Inferior parietal cortex (tissue), 1 donor: ENCODE measurements around the gene GNG10.
"Not testable (repeated sequence)": the region's sequence is repeated elsewhere in the genome, so short reads cannot be mapped to it uniquely, and the experiment has no call there.

Experiments
- DNase-seq: peaks from one replicate; pipeline ENCODE4 v3.0.0-alpha.2; 2016; ENCODE audit errors: extremely low spot score

Gene GNG10

GRCh38 chr9:111649016-111649415 is 12.4 kb upstream of the GNG10 start:
- DNase-seq: no peak

GRCh38 chr9:111657051-111657450 is 4.4 kb upstream of the GNG10 start:
- DNase-seq: no peak

- no peak for DNase-seq
These were observed 2.5 kb upstream of the GNG10 start for GRCh38 chr9:111658943-111659342.

- no peak for DNase-seq
These were observed 1.7 kb upstream of the GNG10 start for GRCh38 chr9:111659691-111660090.

- peak; percentile 22 for DNase-seq
These were observed 557 bp downstream of the GNG10 start for GRCh38 chr9:111661802-111662521.

- no peak for DNase-seq
These were observed 1.3 kb downstream of the GNG10 start for GRCh38 chr9:111662576-111663300.

GRCh38 chr9:111663301-111663823 is 2.0 kb downstream of the GNG10 start:
- no peak for DNase-seq

- DNase-seq: no peak
These were observed 6.7 kb downstream of the GNG10 start for GRCh38 chr9:111668026-111668573.

- DNase-seq: not testable (repeated sequence)
These were observed 7.2 kb downstream of the GNG10 start for GRCh38 chr9:111668601-111669000.

- no peak for DNase-seq
These were observed 12.9 kb downstream of the GNG10 start for GRCh38 chr9:111674319-111674718.

- DNase-seq: no peak
These were observed 14.7 kb downstream of the GNG10 start for GRCh38 chr9:111676116-111676515.

- DNase-seq: no peak
These were observed 16.9 kb downstream of the GNG10 start for GRCh38 chr9:111678293-111678692.

- DNase-seq: no peak
These were observed 17.8 kb downstream of the GNG10 start for GRCh38 chr9:111679199-111679598.

GRCh38 chr9:111683392-111683791 is 22.0 kb downstream of the GNG10 start:
- no peak for DNase-seq

GRCh38 chr9:111691672-111692329 is 30.4 kb downstream of the GNG10 start:
- DNase-seq: peak; percentile 51

- DNase-seq: no peak
These were observed 35.4 kb downstream of the GNG10 start for GRCh38 chr9:111696796-111697195.

GRCh38 chr9:111700776-111701175 is 39.4 kb downstream of the GNG10 start:
- no peak for DNase-seq

GRCh38 chr9:111704503-111704902 is 43.1 kb downstream of the GNG10 start:
- DNase-seq: no peak

- DNase-seq: no peak
These were observed 50.1 kb downstream of the GNG10 start for GRCh38 chr9:111711548-111711947.

GRCh38 chr9:111712369-111712768 is 51.0 kb downstream of the GNG10 start:
- no peak for DNase-seq

- no peak for DNase-seq
These were observed 54.1 kb downstream of the GNG10 start for GRCh38 chr9:111715471-111715870.

- DNase-seq: no peak
These were observed 58.1 kb downstream of the GNG10 start for GRCh38 chr9:111719541-111719940.
